ENCODE results near the gene FBXO38. TPM values are rescaled to one million over a fixed set of nuclear protein-coding genes. Genes with fewer than 3 reads are reported as not detected.

The FBXO38 gene
- total and polyA plus RNA-seq, 9 of the 15 experiments (the other 6 are each of a cell fraction or from before 2014, with no cell fraction given): 7.4 to 39.4 (median 29.3) TPM

DNA sequence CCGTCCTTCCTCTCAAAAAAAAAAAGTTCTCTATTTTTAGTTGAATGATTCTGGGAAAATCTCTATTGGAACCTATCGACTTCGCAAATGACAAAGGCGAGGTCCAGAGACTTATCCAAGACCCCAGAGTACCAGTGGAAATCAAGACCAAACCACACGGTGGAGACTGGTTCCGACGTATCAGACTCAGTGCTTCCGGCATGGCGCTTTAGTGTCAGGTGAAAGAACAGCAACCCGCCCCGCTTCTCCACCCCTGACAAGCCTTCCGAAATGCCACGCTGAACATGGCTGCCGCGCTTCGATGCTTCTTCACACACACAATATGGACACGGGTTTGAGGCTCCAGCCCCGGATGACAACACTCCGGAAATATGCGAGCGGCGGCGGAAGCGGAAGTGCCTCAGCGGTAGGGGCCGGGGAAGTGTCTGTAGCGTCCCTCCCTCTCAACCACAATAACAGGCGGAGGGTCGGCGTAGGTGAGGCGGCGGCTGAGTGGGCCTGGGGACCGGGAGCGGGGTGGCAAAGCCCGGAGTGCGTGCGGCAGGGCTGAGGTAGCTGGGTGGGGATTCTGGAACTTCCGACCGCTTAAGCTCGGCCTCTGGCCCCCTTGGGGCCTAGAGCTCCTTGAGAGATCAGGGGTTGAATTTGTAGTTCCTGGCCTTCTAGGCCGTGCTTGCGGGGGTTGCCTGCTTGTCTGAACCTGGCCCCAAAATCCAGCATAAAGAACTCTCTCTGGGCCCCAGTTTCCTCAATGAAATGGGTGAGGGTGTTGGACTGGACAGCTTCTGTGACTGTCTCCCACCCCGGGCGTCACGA lies at the start of gene FBXO38 (continued):
- TF ChIP-seq ARNT (IDR thresholded peaks at IDR 0.05): peak in 1 of 2 experiments; percentile 57; a peak in 1 of 4 replicates
- TF ChIP-seq ZNF224 (CRISPR knock-in tag; IDR thresholded peaks at IDR 0.05): no peak
- TF ChIP-seq BACH1 (tag; IDR thresholded peaks at IDR 0.05): peak; percentile 42; the same call in 1 of the 2 replicates
- TF ChIP-seq CHAMP1 (IDR thresholded peaks at IDR 0.05): no peak
- peak; percentile 97 for TF ChIP-seq HCFC1 (IDR thresholded peaks at IDR 0.05; ENCODE audit: low read depth, low read length)
- TF ChIP-seq ZBTB7A (IDR thresholded peaks at IDR 0.05; ENCODE audit: borderline replicate concordance, control insufficient read depth, low read depth, low read length): 0 out of 2 replicates have a peak, but pooled peaks have one; percentile 56
- peak; percentile 30 for TF ChIP-seq GTF2B (IDR thresholded peaks at IDR 0.05; ENCODE audit: extremely low read depth, insufficient read length)
- TF ChIP-seq, protein P1, sequence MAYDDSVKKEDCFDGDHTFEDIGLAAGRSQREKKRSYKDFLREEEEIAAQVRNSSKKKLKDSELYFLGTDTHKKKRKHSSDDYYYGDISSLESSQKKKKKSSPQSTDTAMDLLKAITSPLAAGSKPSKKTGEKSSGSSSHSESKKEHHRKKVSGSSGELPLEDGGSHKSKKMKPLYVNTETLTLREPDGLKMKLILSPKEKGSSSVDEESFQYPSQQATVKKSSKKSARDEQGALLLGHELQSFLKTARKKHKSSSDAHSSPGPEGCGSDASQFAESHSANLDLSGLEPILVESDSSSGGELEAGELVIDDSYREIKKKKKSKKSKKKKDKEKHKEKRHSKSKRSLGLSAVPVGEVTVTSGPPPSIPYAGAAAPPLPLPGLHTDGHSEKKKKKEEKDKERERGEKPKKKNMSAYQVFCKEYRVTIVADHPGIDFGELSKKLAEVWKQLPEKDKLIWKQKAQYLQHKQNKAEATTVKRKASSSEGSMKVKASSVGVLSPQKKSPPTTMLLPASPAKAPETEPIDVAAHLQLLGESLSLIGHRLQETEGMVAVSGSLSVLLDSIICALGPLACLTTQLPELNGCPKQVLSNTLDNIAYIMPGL (CRISPR knock-in tag; IDR thresholded peaks at IDR 0.05): 0 out of 2 replicates have a peak, but pooled peaks have one; percentile 48
- peak; percentile 51; the same call in 1 of the 2 replicates for TF ChIP-seq MYC (IDR thresholded peaks at IDR 0.05; ENCODE audit: low read depth, low read length)
- no peak for TF ChIP-seq MYC (CRISPR knock-in tag; IDR thresholded peaks at IDR 0.05; ENCODE audit: borderline replicate concordance, low read depth)
- TF ChIP-seq ZNF830 (CRISPR knock-in tag; IDR thresholded peaks at IDR 0.05): no peak
- peak in 1 of 2 experiments; percentile 71; a peak in 2 of 4 replicates for TF ChIP-seq UBTF (IDR thresholded peaks at IDR 0.05; ENCODE audit: borderline replicate concordance in 1 of 2, low read depth in 2 of 2, low read length in 2 of 2)
- no peak for TF ChIP-seq ZNF586 (CRISPR knock-in tag; conservative IDR thresholded peaks at IDR 0.05)
- no peak for TF ChIP-seq HNRNPK (IDR thresholded peaks at IDR 0.05; ENCODE audit: low read depth, low read length, poor library complexity, severe bottlenecking)
- no peak for TF ChIP-seq MLLT1 (IDR thresholded peaks at IDR 0.05)

All from K562 (cell line).